ENCODE data around the gene GNAO1. TPM values are rescaled to one million over a fixed set of nuclear protein-coding genes. Genes with fewer than 3 reads are reported as not detected.

GNAO1 gene
- total and polyA plus RNA-seq, 8 donors = 1.2 to 13.4 (median 4.8) TPM

DNA sequence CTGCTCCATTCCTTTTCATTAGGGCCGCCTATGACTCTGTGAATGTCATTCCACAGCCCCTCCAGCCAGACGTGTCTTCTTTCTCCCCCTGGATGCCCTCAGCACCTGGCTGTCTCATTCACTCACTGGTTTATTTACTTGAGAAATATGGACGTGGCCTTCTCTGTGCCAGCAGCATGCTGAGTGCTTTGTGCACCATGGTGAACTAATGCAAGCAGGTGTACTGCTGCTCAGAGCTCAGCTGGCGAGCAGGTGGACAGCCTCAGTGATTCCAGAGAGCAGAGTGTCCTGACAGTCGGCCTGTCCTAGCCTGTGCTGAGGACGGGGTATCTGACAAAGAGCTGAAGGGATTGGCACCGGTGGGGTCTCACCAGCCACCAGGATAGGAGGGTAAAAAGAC lies 96.7 kb downstream of the GNAO1 start:
- 60 to 67% methylated on average over 7 of the region's 7 CpGs for WGBS, 2 donors
- no peaks in the 10 kb centered on the region for H3K36me3 ChIP-seq
- intact Hi-C loops (cut with DNase I) = no loop called here
- no peak overlapping the region for H3K27ac ChIP-seq
- H3K9me3 ChIP-seq = no peaks in the 10 kb centered on the region
- FAIRE-seq (no peak), ATAC-seq (peak in 3 of 4 donors; percentile 22 to 79 (median 73)), DNase-seq (peak in 1 of 6 donors; percentile 7)
- no peaks in the 10 kb centered on the region for H3K27me3 ChIP-seq
- no peaks in the 10 kb centered on the region for H3K4me1 ChIP-seq
- no peak for TF ChIP-seq CTCF (IDR thresholded peaks at IDR 0.05)
- no peak overlapping the region for H3K4me3 ChIP-seq

GRCh38 chr16:56289416-56289815 lies 98.1 kb downstream of the GNAO1 start:
- 69 to 73% methylated on average over 9 of the region's 9 CpGs for WGBS, 2 donors
- no peak overlapping the region for H3K27ac ChIP-seq
- no peaks in the 10 kb centered on the region for H3K36me3 ChIP-seq
- H3K27me3 ChIP-seq = no peaks in the 10 kb centered on the region
- H3K9me3 ChIP-seq = no peaks in the 10 kb centered on the region
- FAIRE-seq (no peak), ATAC-seq (no peak), DNase-seq (no peak)
- no peak for TF ChIP-seq CTCF (IDR thresholded peaks at IDR 0.05)
- H3K4me1 ChIP-seq = no peaks in the 10 kb centered on the region
- intact Hi-C loops (cut with DNase I) = no loop called here
- H3K4me3 ChIP-seq = no peak overlapping the region

DNA sequence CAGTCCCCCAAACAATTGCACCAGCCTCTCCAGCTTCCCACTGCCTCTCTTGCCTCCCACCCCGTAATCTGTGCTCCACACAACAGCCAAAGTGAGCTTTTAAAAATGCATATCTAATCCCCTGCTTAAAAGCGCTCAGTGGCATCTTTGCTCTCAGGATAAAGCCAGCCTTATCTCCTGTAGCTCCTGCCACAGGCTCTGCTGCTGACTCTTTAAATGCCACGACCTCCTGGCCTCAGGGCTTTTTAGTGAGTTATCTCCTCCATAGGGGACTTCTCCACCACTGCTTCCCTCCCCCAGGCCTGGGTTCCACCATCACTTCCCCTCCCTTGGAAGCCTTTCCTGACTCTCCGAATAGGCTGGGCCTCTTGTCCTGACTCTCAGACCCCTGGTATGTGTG lies 98.6 kb downstream of the GNAO1 start:
- TF ChIP-seq CTCF (IDR thresholded peaks at IDR 0.05) = no peak
- ATAC-seq (no peak), FAIRE-seq (no peak), DNase-seq (no peak)
- no peak overlapping the region for H3K27ac ChIP-seq
- intact Hi-C loops (cut with DNase I) = no loop called here
- WGBS, 2 donors = 58 to 61% methylated on average over 4 of the region's 4 CpGs
- no peaks in the 10 kb centered on the region for H3K36me3 ChIP-seq
- H3K27me3 ChIP-seq = no peaks in the 10 kb centered on the region
- H3K9me3 ChIP-seq = no peaks in the 10 kb centered on the region
- H3K4me1 ChIP-seq = no peaks in the 10 kb centered on the region
- H3K4me3 ChIP-seq = no peak overlapping the region

- no peak for FAIRE-seq
- WGBS, 2 donors = 88 to 96% methylated on average over 5 of the region's 5 CpGs
- no peaks in the 10 kb centered on the region for H3K36me3 ChIP-seq
Observed at GRCh38 chr16:56294014-56294413, 102.7 kb downstream of the GNAO1 start.

GRCh38 chr16:56294579-56294978 lies 103.3 kb downstream of the GNAO1 start:
- no peak for TF ChIP-seq CTCF (IDR thresholded peaks at IDR 0.05)
- 39 to 56% methylated on average over 2 of the region's 2 CpGs for WGBS, 2 donors
- intact Hi-C loops (cut with DNase I) = no loop called here
- ATAC-seq (peak in 1 of 4 donors; percentile 62), DNase-seq (no peak), FAIRE-seq (no peak)
- Histone ChIP-seq H3K4me1 (no peaks in the 10 kb centered on the region), H3K27me3 (no peaks in the 10 kb centered on the region), H3K4me3 (no peak overlapping the region), H3K36me3 (no peaks in the 10 kb centered on the region), H3K27ac (no peak overlapping the region), H3K9me3 (no peaks in the 10 kb centered on the region)

More at GRCh38 chr16:56294014-56294413, 102.7 kb downstream of the GNAO1 start:
- H3K27ac ChIP-seq = no peak overlapping the region
- no peaks in the 10 kb centered on the region for H3K9me3 ChIP-seq
- no peak for ATAC-seq
- H3K4me1 ChIP-seq = no peaks in the 10 kb centered on the region
- H3K27me3 ChIP-seq = no peaks in the 10 kb centered on the region
- intact Hi-C loops (cut with DNase I) = no loop called here
- TF ChIP-seq CTCF (IDR thresholded peaks at IDR 0.05) = no peak
- no peak for DNase-seq
- H3K4me3 ChIP-seq = no peak overlapping the region
